Inferior parietal cortex (tissue), 1 donor: Measurements from ENCODE around the gene NECTIN2.

ENCODE experiments used
- DNase-seq: peaks from one replicate; pipeline ENCODE4 v3.0.0-alpha.2; 2016; ENCODE audit errors: extremely low spot score

NECTIN2 gene

DNA sequence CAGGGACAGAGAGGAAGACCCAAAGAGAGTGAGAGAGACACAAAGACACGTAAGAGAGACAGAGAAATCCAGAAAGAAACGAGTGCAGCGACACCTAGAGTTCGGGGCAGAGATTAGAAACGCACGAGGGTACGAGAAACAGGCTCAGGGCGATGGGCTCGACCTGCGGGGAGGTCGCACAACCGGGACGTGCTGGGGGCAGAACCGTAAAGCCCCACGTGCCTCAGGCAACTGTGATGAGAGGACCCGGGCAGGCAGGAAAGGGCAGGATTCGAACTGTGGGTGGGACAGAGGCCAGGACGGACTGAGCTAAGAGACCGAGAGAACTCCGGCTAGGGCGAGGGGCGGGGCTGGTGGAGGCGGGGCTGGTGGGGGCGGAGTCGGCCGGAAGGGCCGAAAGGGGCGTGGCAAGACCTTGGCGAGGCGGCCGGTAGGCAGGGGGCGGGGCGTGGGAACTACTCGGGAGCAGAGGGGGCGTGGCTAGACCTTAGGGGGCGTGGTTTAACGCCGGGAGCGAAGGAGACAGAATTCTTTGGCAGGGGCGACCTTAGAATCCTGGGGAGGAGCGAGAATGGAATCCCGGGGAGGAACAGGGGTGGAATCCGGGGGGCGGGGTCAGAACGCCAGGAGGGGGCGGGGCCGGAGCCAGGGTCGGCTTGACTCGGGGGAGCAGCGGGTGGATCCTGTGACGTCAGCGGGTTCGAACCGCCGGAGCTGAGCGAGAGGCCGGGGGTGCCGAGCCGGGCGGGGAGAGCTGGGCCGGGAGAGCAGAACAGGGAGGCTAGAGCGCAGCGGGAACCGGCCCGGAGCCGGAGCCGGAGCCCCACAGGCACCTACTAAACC, at the start of gene NECTIN2:
Gene NECTIN2, plus strand, starts transcription at position 686 of the 843 bp plus-strand sequence. CDS start 229 bp downstream, outside the sequence.
- DNase-seq = peak; percentile 70

DNA sequence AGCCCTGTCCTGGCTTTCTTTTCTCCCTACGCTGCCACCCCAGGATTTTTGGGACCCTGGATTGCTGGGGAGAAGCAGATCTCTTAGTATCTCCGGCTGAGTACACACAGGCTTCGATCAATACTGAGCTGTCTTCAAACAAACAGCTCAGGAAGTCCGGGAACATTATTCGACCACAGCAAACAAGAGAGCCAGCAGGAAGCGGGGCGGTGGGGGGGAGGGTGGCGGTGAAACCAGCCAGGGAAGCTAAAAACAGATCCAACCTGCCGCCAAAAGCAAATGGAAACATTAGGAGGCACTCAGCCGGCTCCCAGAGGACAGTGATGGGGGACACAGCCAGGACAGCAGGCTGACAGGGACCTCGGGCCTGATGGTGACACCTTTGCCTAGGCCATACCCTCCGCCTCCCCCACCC, 49.4 kb upstream of the NECTIN2 start:
- DNase-seq = no peak

DNA sequence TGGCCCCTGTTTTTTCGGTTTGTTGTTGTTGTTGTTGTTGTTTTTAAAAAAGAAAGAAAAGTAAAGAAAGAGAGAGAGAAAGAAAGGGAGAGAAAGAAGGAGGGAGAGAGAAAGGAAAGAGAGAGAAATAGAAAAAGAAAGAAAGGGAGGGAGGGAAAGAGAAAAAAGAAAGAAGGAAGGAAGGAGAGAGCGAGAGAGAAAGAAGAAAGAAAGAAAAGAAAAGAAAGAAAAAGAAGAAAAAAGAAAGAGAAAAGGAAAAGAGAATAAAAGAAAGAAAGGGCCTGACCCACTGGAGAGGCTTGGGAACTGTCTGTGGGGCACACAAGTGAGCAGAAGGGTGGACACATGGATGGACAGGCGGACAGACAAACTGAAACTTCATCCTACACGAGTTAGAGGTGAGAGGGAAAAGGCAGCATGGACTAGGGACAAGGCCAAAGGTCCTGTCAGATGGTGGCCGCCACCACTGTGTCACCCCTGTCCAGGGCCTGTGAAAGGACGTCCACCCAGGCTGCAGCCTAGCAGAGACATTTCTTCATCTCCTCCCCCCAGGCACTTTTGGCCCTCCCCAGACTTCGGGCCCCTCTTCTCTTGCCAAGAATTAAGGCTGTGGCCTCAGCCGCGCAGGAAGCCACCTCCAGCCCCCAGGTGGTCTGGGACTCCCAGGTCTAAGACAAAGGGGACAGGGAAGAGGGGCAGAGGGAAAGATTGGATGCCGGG, 46.3 kb upstream of the NECTIN2 start:
- no peak for DNase-seq

DNA sequence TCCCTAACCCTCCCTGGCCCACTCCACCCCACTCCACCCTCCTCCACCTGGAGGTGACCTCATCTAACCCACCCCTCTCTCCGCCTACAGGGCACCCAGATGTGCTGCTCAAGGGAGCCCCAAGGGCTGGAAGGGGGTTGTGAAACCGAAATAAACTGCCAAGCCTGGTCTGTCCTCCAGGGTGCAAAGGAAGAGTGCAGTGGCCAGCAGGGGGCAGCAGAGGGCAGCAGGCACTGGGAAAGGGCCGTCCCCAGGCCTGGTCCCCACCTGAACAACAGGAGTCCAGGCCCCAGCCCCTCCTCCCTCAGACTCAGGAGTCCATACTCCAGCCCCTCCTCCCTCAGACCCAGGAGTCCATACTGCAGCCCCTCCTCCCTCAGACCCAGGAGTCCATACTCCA, 45.6 kb upstream of the NECTIN2 start:
- DNase-seq = peak; percentile 68

DNA sequence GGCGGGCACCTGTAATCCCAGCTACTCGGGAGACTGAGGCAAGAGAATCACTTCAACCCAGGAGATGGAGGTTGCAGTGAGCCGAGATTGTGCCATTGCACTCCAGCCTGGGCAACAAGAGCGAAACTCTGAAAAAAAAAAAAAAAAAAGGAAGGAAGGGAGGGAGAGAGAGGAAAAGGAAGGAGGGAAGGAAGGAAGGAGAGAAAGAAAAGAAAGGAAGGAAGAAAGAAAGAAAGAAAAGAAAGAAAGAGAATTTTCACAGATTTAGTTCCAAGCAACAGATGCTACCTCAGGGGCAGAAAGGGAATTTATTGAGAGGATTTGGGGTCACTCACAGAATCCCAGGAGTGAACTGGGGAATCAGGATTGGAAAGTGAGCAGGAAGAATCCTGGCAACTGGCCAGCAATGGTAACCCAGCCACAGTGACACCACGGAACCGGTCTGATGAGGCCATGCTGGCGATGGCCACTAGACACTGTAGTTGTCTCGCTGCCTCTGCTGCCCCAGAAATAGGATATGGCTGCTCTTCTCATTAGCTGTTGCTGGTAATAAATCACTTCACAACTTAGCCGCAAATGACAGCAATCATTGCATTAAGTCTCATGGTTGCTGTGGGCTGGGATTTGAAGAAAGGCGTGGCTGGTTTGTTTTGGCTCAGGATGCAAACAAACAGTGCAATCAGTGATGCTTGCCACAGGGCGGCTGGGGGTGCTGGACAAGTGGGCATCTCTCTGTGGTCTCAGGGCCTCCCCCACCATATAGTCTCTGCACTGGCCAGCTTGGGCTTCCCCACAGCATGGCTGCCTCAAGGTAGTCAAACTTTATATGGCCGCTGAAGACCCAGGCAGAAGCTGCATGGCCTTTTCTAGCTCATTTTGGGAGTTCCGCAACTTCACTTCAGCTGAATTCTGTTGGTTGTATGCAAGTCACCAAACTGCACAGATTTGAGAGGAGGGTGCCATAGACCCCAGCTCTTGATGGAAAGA, 42.4 kb upstream of the NECTIN2 start:
- DNase-seq = no peak

DNA sequence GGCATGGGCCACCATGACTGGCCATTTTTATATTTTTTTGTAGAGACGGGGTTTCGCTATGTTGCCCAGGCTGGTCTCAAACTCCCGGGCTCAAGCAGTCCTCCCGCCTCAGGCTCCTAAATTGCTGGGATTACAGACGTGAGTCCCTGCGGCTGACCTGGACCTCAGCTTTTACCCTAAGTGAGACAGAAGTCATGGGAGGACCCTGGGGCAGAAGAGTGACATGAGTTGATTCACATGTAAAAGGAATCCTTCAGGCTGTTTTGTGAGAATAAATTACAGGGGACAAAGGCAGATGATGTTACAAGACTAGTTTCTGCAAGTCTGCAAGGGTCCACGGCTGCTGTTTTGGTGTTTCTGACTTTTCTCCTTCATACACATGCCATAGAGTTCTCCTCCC, 39.8 kb upstream of the NECTIN2 start:
- no peak for DNase-seq

DNA sequence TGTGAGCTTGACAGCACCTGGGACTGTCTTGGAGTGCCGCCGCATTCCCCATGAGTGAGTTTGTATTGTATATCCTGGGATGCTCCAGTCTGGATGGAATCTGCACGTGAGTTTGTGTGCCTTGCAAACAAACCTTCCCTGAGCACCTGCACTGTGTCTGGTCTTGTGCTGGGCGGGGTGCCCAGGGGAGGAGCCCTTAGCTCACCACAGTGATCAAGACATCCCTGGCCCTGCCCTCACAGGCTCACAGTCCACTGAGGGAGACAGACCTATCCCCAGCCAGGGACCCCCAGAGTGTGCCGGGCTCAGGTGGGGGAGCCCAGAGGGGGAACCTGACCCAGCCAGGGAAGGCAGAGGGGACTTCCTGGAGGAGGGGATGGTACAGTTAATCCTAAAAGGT, 38.9 kb upstream of the NECTIN2 start:
- DNase-seq = no peak

DNA sequence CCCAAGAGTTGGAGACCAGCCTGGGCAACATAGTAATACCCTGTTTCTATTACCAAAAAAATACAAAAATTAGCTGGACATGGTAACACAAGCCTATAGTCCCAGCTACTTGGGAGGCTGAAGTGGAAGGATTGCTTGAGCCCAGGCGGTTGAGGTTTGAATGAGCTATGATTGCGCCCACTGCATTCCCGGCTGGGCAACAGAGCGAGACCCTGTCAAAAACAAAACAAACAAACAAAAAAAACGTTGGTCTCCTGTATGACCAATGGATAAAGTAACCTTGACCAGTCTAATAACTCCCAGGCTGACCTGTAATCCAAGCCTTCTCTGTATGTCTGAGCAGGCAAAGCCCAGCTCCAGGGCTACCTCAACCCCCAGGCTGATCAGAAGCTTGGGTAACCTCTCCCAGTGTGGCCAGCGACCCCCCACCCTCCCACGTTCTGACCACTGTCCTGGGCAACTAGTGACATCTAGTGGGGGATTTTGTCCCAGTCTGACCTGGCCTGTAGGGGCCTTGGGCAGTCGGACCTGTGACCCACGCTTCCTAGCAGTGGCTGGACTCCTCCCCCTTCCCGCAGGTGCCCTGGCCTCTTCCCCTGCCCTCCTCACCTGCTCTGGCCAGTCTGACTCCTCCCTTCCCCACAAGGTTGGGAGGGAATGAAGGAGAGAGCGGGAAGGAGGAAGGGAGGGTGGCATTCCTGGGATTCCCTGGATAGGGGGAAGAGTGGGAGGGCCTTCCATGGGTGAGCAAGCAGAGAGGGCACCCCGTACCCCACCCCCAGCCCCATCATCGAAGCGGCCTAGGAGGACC, 38.2 kb upstream of the NECTIN2 start:
- DNase-seq = peak; percentile 19

DNA sequence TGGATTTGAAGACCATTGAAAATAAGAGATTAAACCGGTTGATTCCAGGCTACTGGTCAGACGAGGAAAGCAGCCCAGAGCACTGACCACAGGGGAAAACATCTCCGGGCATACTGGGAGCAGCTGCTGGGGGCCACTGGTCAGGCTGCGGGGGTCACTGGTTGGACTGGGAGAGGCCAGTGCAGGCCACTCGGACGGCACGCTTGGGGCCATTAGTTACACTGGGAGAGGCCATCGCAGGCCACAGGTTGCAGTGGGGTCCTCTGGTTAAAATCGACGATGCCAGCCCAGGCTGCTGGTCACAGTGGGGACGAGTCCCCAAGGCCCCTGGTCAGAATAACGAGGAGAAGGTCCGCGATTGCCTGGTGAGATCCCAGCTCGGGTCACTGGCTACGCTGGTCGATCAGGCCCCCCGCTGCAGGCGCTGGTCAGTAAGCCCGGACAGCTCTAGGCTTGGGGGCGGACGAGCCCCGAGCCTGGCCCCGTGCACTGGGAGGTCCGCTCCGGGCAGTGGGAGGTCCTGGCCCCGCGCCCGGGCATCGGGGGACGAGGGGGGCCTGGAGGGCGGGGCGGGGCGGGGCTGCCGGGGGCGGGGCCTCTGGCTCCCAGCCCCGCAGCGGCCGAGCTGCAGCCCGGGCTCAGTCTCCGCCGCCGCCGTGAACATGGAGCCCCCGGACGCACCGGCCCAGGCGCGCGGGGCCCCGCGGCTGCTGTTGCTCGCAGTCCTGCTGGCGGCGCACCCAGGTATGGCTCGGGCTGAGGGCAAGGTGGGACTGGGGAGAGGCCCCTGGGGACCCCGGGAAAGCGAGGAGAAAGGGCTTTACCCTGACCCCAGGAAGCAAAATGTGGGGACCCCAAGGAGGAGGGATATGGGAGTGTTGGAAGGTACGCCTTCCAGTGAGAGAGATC, 37.4 kb upstream of the NECTIN2 start, which contains the start of gene BCAM:
Gene BCAM, plus strand, starts transcription at position 641 of the 909 bp plus-strand sequence. Its CDS starts 22 bp downstream, at position 663.
- no peak for DNase-seq

DNA sequence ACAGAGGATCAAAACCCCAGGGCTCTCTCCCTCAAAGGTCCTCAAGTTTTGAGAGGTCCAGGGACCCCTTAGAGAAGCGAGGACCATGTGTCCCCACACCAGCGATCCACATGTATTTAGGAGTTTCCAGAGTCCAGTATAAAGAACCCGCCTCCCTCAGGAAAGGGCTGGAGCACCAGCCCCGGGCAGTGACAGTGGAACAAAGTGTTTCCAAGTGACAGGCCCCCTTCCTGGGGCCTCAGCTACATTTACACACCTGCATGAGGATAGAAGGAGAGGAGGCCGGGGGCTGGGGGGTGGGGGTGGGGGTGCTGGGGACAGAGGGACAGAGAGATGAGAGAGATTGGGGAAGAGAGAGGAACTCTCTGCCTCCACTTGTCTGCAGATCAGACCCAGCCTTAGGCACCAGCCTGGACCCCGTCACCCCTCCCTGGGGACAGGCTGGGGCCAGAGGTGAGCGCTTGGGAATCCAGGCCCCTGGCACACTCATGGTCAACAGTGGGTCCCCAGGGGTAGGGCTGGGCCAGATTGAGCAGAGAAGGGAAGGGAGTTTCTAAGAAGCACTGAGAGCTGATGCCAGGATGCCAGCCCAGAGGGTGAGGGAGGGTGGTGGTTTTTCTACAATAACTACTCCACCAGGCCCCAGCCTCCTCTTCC, 36.4 kb upstream of the NECTIN2 start:
- no peak for DNase-seq

DNA sequence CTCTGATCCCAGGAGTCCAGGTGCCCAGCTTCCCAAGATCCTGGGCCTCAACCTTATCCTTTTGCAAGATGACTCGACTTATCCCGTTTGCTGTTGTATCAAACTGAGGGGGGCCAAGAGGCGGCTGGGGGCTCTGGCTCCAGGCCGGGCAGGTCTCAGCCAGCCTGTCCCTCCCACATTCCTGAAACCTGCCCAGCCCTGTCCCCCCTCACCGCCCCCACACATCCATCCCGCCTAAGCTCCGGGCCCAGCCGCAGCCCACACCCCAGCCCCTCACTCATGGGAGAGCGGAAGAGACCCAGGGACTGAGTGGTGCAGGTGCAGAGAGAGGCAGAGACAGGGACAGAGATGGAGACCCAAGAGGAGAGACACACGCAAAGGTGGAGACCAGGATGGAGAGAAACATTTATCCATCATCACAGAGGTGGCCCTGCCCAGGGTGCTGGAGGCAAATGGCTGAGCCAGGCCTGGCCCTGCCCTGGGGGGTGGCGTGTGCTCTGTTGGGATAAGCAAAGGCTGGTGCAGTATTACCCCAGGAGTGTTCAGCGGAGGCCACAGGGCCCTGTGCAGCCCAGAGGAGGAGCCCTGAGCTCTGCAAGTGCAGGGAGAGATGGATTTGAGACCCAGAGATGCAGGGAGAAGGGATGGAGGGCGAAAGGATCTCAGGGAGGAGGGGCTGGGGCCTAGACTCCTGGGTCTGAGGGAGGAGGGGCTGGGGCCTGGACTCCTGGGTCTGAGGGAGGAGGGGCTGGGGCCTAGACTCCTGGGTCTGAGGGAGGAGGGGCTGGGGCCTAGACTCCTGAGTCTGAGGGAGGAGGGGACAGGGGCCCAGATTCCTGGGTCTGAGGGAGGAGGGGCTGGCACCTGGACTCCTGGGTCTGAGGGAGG, 35.6 kb upstream of the NECTIN2 start:
- no peak for DNase-seq

DNA sequence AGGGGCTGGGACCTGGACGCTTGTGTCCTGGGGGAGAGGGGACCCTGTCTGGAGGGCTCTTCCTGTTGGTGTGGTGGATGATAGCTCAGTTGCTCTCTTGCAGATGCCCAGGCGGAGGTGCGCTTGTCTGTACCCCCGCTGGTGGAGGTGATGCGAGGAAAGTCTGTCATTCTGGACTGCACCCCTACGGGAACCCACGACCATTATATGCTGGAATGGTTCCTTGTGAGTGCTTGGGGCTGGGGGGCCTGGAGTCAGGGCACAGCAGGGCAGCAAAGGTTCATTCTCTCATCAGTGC, 35.0 kb upstream of the NECTIN2 start:
- DNase-seq = no peak

DNA sequence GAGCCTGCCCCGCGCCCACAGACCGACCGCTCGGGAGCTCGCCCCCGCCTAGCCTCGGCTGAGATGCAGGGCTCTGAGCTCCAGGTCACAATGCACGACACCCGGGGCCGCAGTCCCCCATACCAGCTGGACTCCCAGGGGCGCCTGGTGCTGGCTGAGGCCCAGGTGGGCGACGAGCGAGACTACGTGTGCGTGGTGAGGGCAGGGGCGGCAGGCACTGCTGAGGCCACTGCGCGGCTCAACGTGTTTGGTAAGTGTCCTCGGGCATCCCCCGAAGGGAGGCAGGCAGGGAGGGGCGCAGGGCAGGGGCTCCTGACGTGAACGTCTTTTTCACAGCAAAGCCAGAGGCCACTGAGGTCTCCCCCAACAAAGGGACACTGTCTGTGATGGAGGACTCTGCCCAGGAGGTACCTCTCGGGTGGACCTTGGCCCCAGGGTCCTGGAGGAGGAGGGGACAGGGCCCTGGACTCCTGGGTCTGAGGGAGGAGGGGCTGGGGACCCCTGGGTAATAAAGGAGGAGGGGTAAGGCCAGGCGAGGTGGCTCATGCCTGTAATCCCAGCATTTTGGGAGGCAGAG, 33.9 kb upstream of the NECTIN2 start:
- DNase-seq = no peak

DNA sequence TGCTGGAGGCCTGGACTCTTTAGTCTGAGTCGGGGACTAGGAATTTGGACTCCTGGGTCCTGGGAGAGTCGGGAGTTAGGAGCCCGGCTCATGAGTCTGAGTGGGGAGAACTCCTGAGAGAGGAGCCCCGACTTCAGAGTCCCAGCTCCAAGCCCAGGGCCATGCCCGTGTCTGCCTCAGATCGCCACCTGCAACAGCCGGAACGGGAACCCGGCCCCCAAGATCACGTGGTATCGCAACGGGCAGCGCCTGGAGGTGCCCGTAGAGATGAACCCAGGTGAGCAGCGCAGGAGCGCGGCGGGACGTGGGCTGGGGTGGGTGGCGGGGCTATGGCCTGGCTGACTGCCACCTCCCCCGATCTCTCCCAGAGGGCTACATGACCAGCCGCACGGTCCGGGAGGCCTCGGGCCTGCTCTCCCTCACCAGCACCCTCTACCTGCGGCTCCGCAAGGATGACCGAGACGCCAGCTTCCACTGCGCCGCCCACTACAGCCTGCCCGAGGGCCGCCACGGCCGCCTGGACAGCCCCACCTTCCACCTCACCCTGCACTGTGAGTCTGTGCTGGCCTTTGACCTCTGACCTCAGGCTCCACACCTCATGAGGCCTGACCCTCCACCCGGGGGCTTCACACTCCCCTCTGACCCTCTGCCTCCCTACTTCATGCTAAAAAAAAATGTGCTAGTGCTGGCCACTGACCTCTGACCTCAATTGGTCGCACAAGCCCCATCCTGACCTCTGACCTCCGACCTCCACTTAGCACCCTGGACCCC, 32.8 kb upstream of the NECTIN2 start:
- DNase-seq = no peak

DNA sequence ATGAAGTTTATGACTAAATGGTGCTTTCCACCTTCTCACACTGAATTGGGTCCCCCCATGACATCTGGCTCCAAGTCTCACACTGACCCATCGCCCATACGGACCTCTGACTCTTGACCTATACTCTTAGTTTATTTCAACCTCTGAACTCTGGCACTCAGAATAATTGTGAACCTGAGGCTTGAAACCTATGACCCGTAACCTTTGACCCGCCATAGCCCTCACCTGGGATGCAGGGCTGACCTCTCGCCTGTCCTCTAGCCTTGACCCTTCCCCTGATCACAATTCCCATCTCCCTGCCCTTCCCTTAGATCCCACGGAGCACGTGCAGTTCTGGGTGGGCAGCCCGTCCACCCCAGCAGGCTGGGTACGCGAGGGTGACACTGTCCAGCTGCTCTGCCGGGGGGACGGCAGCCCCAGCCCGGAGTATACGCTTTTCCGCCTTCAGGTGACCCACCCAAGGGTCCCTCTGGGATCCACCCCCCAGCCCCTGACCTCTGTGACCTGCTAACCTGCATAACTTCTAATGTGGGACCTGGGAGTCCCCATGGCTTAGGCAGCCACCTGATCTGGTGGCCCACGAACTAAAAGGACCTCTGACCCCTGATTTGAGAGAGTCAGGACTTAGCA, 32.1 kb upstream of the NECTIN2 start:
- no peak for DNase-seq

DNA sequence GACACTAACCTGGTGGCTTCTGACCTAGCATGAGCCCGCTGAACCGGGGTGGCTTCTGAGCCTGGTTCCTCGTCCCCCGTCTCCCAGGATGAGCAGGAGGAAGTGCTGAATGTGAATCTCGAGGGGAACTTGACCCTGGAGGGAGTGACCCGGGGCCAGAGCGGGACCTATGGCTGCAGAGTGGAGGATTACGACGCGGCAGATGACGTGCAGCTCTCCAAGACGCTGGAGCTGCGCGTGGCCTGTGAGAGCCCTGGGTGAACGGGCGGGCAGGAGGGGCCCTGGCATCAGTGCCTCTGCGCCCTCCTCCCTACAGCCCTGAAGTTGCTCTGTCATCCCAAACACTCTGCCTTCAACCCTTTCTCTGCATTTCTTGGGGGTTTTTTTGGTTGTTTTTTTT, 31.6 kb upstream of the NECTIN2 start:
- no peak for DNase-seq

DNA sequence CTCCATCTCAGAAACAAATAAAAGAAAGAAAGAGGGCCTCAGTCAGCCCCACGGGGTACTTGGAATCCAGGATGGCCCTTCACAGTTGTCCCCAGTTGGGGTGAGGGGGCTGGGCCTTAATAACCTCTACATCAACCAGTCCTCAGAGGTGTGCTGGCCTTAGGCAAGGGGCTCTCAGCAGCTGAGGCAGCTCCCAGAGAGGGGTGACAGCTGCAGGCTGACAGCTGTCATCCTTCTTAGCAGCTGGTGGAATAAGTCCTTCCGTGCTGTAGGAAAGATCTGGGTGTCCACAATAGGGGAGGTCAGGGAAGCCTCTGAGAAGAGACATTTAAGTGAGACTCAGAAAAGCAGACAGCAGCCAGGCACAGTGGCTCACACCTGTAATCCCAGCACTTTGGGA, 29.8 kb upstream of the NECTIN2 start:
- DNase-seq = no peak
